Keratinocyte (primary cell): Measurements from ENCODE around the gene ATG9B. TPM values are rescaled to one million over a fixed set of nuclear protein-coding genes. Genes with fewer than 3 reads are reported as not detected.

Source experiments
- DNase-seq: peaks from one replicate; pipeline ENCODE4 v3.0.0-alpha.2; 2011; ENCODE audit warnings: low read depth, missing footprints, low spot score
- FAIRE-seq: peaks from 2 replicates; lab custom pipeline; 2011; peaks lifted over from hg19 to GRCh38; lab: Jason Lieb, UNC
- H2AFZ ChIP-seq: 2 replicates; pipeline ENCODE4 v1.6.0; 2012; ENCODE audit warnings: low read length, control low read depth, inconsistent platforms; ENCODE audit not compliant: control insufficient read depth
- H3K27ac ChIP-seq: 2 replicates; pipeline ENCODE4 v1.5.1; 2011; ENCODE audit warnings: low read length; ENCODE audit not compliant: control insufficient read depth, insufficient read depth
- H3K27me3 ChIP-seq: 3 replicates; pipeline ENCODE4 v1.6.0; 2011; ENCODE audit warnings: low read length; ENCODE audit not compliant: control insufficient read depth, insufficient read depth; ENCODE audit errors: extremely low read depth
- H3K36me3 ChIP-seq, 2 experiments: 2 replicates in 1 of 2; 3 replicates in 1 of 2; pipeline ENCODE4 v1.5.1; 2011; ENCODE audit warnings: low read length in 2 of 2, mild to moderate bottlenecking in 1 of 2; ENCODE audit not compliant: control insufficient read depth in 2 of 2, insufficient read depth in 2 of 2; ENCODE audit errors: extremely low read depth in 1 of 2
- H3K4me1 ChIP-seq: 3 replicates; pipeline ENCODE4 v1.5.1; 2011; ENCODE audit warnings: low read length; ENCODE audit not compliant: control insufficient read depth, insufficient read depth; ENCODE audit errors: extremely low read depth
- H3K4me2 ChIP-seq: 3 replicates; pipeline ENCODE4 v1.6.0; 2011; ENCODE audit warnings: low read depth, low read length; ENCODE audit not compliant: control insufficient read depth, insufficient read depth; ENCODE audit errors: extremely low read depth
- H3K4me3 ChIP-seq, 3 experiments: fragments of 200-600 bp in 1 of 3; sonication (generic) in 1 of 3; 2 replicates in 2 of 3; 3 replicates in 1 of 3; pipeline ENCODE4 v1.5.1; 2011 to 2016; ENCODE audit warnings: low read length in 3 of 3, mild to moderate bottlenecking in 3 of 3, control low read depth in 2 of 3, inconsistent platforms in 1 of 3, low read depth in 1 of 3, mixed read lengths in 1 of 3, mixed run types in 1 of 3, moderate library complexity in 1 of 3; ENCODE audit not compliant: control insufficient read depth in 2 of 3, insufficient read depth in 2 of 3; ENCODE audit errors: extremely low read depth in 1 of 3
- H3K79me2 ChIP-seq: 2 replicates; pipeline ENCODE4 v1.6.0; 2012; ENCODE audit warnings: low read length; ENCODE audit not compliant: control insufficient read depth, insufficient read depth
- H3K9ac ChIP-seq: 3 replicates; pipeline ENCODE4 v1.6.0; 2011; ENCODE audit warnings: low read length; ENCODE audit not compliant: control insufficient read depth, insufficient read depth; ENCODE audit errors: extremely low read depth
- H3K9me1 ChIP-seq: 3 replicates; pipeline ENCODE4 v1.6.0; 2011; ENCODE audit warnings: low read length; ENCODE audit not compliant: control insufficient read depth, insufficient read depth; ENCODE audit errors: extremely low read depth
- H3K9me3 ChIP-seq: 2 replicates; pipeline ENCODE4 v1.5.1; 2012; ENCODE audit warnings: low read depth, low read length; ENCODE audit not compliant: control insufficient read depth
- H4K20me1 ChIP-seq: 3 replicates; pipeline ENCODE4 v1.6.0; 2011; ENCODE audit warnings: low read length; ENCODE audit not compliant: control insufficient read depth, insufficient read depth; ENCODE audit errors: extremely low read depth
- EZH2 ChIP-seq: IDR thresholded peaks from one replicate; pipeline ENCODE4 v1.6.1; 2012; ENCODE audit warnings: inconsistent platforms, mild to moderate bottlenecking, low read length, moderate library complexity
- dilution Hi-C: fragments of 300-500 bp; cut with MboI; formaldehyde crosslinking; loops from one replicate; pipeline ENCODE4 v1.7.0; 2020; ENCODE audit warnings: low sequenced_read_pairs; ENCODE audit not compliant: extremely low pct_ligation_motif_present
- polyA plus RNA-seq, 5 experiments: library from polyadenylated mRNA; depleted of rRNA in 3 of 5; stranded (reverse) in 3 of 5; stranded (forward) in 1 of 5; unstranded in 1 of 5; fragments of >200 nt; gene quantifications; 1 replicate in 1 of 5; 2 replicates in 3 of 5; 3 replicates in 1 of 5; pipeline versions ENCODE4 v1.2.1 to v1.2.3, GENCODE V29; 2011 to 2012; ENCODE audit warnings: missing spikeins in 2 of 5, low read depth in 1 of 5, low replicate concordance in 1 of 5
- TF ChIP-seq, protein P1 (sequence below), 3 experiments: IDR thresholded peaks in 1 of 3; conservative IDR thresholded peaks in 1 of 3; optimal IDR thresholded peaks in 1 of 3; 2 replicates in 2 of 3; 3 replicates in 1 of 3; pipeline versions ENCODE3 to v1.5.1; 2011; ENCODE audit warnings: low read length in 3 of 3, mild to moderate bottlenecking in 3 of 3, moderate library complexity in 2 of 3, control low read depth in 1 of 3, inconsistent platforms in 1 of 3; ENCODE audit not compliant: insufficient read depth in 2 of 3; ENCODE audit errors: extremely low read depth in 1 of 3

Gene ATG9B
- polyA plus RNA-seq, 1 donor (not counting 4 experiments of a cell fraction or from before 2014, with no cell fraction given): 0.12 TPM

DNA sequence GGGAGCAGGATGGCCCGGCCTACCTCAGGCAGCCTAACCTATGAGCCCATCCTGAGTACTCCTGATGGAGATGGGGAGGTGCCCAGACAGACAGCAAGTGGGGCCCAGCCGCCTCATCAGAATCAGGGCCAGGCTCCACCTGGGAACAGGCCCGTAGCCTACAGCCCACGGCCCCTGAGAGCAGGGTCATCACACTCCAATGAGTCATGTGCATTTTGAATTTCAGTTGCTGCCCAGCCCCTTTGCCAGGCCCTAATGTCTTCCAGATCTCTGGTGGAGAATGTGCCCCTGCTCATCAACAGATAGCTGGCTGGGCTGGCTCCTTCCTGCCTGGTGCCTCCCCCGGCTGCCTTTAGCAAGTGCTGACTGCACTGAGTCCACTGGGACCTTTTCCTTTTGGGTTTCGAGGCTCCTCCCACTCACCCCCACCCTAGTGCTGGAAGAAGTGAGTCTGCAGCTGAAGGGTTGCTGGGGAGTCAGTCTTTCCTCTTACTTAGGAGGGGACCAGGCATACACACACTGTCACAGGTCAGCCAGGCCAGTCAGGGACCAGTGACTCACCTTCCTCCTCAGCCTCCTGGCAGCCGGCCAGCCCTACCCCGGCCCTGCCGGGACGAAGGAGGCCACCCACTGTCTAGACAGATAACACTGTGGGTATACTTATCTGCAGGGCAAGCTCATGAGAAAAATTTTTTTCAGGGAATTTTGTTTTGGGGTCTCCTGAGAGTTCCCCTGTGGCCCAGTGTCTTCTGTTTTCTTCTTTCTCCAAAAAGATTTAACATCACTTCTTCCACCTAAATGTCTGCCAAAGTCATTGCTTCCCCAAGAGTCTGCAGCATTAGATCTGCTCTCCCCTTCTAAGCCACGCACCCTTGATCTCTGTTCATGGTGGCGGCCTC, 14.9 kb upstream of the ATG9B start:
- Histone ChIP-seq H3K79me2 (no peaks in the 10 kb centered on the region), H3K4me2 (no peak overlapping the region), H4K20me1 (no peaks in the 10 kb centered on the region), H3K9me1 (no peaks in the 10 kb centered on the region), H3K4me3 (no peak overlapping the region), H3K36me3 (peaks cover 28 to 36% of the 10 kb centered on the region in 2 experiments), H3K9me3 (no peaks in the 10 kb centered on the region), H3K27me3 (no peaks in the 10 kb centered on the region), H3K9ac (no peak overlapping the region), H3K27ac (no peak overlapping the region), H3K4me1 (peaks cover 8% of the 10 kb centered on the region), H2AFZ (no peak overlapping the region)
- DNase-seq (no peak), FAIRE-seq (no peak)
- dilution Hi-C loops: no loop called here
- no peak for TF ChIP-seq EZH2
- TF ChIP-seq, protein P1, sequence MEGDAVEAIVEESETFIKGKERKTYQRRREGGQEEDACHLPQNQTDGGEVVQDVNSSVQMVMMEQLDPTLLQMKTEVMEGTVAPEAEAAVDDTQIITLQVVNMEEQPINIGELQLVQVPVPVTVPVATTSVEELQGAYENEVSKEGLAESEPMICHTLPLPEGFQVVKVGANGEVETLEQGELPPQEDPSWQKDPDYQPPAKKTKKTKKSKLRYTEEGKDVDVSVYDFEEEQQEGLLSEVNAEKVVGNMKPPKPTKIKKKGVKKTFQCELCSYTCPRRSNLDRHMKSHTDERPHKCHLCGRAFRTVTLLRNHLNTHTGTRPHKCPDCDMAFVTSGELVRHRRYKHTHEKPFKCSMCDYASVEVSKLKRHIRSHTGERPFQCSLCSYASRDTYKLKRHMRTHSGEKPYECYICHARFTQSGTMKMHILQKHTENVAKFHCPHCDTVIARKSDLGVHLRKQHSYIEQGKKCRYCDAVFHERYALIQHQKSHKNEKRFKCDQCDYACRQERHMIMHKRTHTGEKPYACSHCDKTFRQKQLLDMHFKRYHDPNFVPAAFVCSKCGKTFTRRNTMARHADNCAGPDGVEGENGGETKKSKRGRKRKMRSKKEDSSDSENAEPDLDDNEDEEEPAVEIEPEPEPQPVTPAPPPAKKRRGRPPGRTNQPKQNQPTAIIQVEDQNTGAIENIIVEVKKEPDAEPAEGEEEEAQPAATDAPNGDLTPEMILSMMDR (optimal IDR thresholded peaks at IDR 0.05 in 1 of 3, IDR thresholded peaks at IDR 0.05 in 1 of 3, conservative IDR thresholded peaks at IDR 0.05 in 1 of 3; ENCODE audit: extremely low read depth in 1 of 3, insufficient read depth in 2 of 3, low read length in 3 of 3): no peak

DNA sequence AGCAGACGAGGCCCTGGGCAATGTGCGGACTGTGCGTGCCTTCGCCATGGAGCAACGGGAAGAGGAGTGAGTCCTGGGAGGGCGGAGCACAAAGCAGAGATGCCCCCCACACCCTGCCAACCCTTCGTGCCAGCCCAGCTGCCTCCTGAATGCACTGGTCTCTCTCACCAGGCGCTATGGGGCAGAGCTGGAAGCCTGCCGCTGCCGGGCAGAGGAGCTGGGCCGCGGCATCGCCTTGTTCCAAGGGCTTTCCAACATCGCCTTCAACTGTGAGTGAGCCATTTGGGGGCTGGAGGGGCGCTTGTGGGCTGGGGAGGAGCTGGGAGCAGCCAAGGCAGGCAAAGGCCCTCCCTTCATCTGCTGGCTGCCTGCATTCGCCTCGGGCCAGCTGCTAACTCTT, 11.6 kb upstream of the ATG9B start:
- no peak overlapping the region for H2AFZ ChIP-seq

More for the DNA sequence above, 11.6 kb upstream of the ATG9B start:
- H4K20me1 ChIP-seq: no peaks in the 10 kb centered on the region
- H3K4me3 ChIP-seq: no peak overlapping the region
- no peak overlapping the region for H3K4me2 ChIP-seq
- no peaks in the 10 kb centered on the region for H3K9me3 ChIP-seq
- TF ChIP-seq, protein P1 (optimal IDR thresholded peaks at IDR 0.05 in 1 of 3, IDR thresholded peaks at IDR 0.05 in 1 of 3, conservative IDR thresholded peaks at IDR 0.05 in 1 of 3; ENCODE audit: extremely low read depth in 1 of 3, insufficient read depth in 2 of 3, low read length in 3 of 3): no peak
- no peak overlapping the region for H3K9ac ChIP-seq
- no peaks in the 10 kb centered on the region for H3K27me3 ChIP-seq
- H3K36me3 ChIP-seq: peaks cover 26 to 38% of the 10 kb centered on the region in 2 experiments
- no peak for FAIRE-seq
- dilution Hi-C loops: no loop called here
- H3K27ac ChIP-seq: no peak overlapping the region
- H3K79me2 ChIP-seq: peaks cover 3% of the 10 kb centered on the region
- DNase-seq: no peak
- H3K4me1 ChIP-seq: peaks cover 8% of the 10 kb centered on the region
- peaks cover 2% of the 10 kb centered on the region for H3K9me1 ChIP-seq
